DMS 273 (cell line): Measurements from ENCODE around the gene ARL6IP4.

Experiments
- DNase-seq: peaks from one replicate; lab custom pipeline; 2025; ENCODE audit not compliant: unreplicated experiment; lab: John Stamatoyannopoulos, UW

Gene ARL6IP4

GRCh38 chr12:122958198-122958888 lies 22.1 kb upstream of the ARL6IP4 start:
- DNase-seq: no peak

GRCh38 chr12:122959566-122960192 lies 20.8 kb upstream of the ARL6IP4 start:
- no peak for DNase-seq

- DNase-seq: no peak
These were observed 20.3 kb upstream of the ARL6IP4 start for GRCh38 chr12:122960193-122960569.

- DNase-seq: peak; percentile 53
These were observed 18.8 kb upstream of the ARL6IP4 start for GRCh38 chr12:122961531-122962329.

GRCh38 chr12:122963941-122964265 lies 16.6 kb upstream of the ARL6IP4 start:
- DNase-seq: peak; percentile 88

- DNase-seq: no peak
These were observed 15.8 kb upstream of the ARL6IP4 start for GRCh38 chr12:122964439-122965257.

GRCh38 chr12:122965321-122965751 lies 15.1 kb upstream of the ARL6IP4 start:
- peak; percentile 49 for DNase-seq

GRCh38 chr12:122965851-122966742 lies 14.4 kb upstream of the ARL6IP4 start, which contains the start of gene ABCB9:
TSS of gene ABCB9 (minus strand) at chr12:122966463. CDS start at chr12:122960235, 6,228 bp downstream.
- peak; percentile 95 for DNase-seq

GRCh38 chr12:122966743-122967550 lies 13.5 kb upstream of the ARL6IP4 start:
- no peak for DNase-seq

GRCh38 chr12:122968104-122968503 lies 12.4 kb upstream of the ARL6IP4 start:
- no peak for DNase-seq

GRCh38 chr12:122969676-122970075 lies 10.8 kb upstream of the ARL6IP4 start:
- DNase-seq: peak; percentile 55

- DNase-seq: peak; percentile 98
These were observed 6.1 kb upstream of the ARL6IP4 start for GRCh38 chr12:122974274-122974891.

- peak; percentile 96 for DNase-seq
These were observed 5.3 kb upstream of the ARL6IP4 start, which contains the start of gene OGFOD2 for GRCh38 chr12:122974892-122975789. TSS of gene OGFOD2 (plus strand) at chr12:122975244. CDS start at chr12:122975252, 8 bp downstream.

GRCh38 chr12:122975790-122976647 lies 4.5 kb upstream of the ARL6IP4 start:
- peak; percentile 47 for DNase-seq

- no peak for DNase-seq
These were observed 3.9 kb upstream of the ARL6IP4 start for GRCh38 chr12:122976648-122976975.

GRCh38 chr12:122977153-122977552 lies 3.3 kb upstream of the ARL6IP4 start:
- DNase-seq: no peak
